HL-60 (cell line): ENCODE results near the gene SHROOM3.

Experiments used
- DNase-seq, 2 experiments: peaks; one replicate each; pipeline ENCODE4 v3.0.0-alpha.2; 2010 to 2020; ENCODE audit warnings: low read depth in 1 of 2, low spot score in 1 of 2
- H3K27ac ChIP-seq: fragments of 250-450 bp; sonication (Bioruptor Pico); replicated peaks from 2 replicates; pipeline ENCODE4 v1.5.1; 2020; ENCODE audit warnings: mild to moderate bottlenecking, moderate library complexity
- H3K27me3 ChIP-seq: fragments of 250-450 bp; sonication (Bioruptor Pico); 2 replicates; pipeline ENCODE4 v1.5.1; 2021; ENCODE audit warnings: mild to moderate bottlenecking, moderate library complexity; ENCODE audit not compliant: insufficient read depth, poor library complexity, severe bottlenecking
- H3K4me3 ChIP-seq: replicated peaks from 2 replicates; pipeline ENCODE4 v1.5.1; 2011; ENCODE audit warnings: mild to moderate bottlenecking, control low read depth, low read length; ENCODE audit not compliant: insufficient read depth
- CTCF ChIP-seq: IDR thresholded peaks from one replicate; pipeline ENCODE4 v1.5.1; 2011; ENCODE audit warnings: low read length, control low read depth, inconsistent platforms; ENCODE audit not compliant: insufficient read depth
- GABPA ChIP-seq: IDR thresholded peaks from 2 replicates; pipeline ENCODE4 v1.6.1; 2012; ENCODE audit warnings: low read depth
- POLR2AphosphoS5 ChIP-seq: IDR thresholded peaks from 2 replicates; pipeline ENCODE4 v1.6.1; 2012; ENCODE audit warnings: low read depth
- REST ChIP-seq: IDR thresholded peaks from 2 replicates; pipeline ENCODE4 v1.6.1; 2012; ENCODE audit warnings: low read depth; ENCODE audit not compliant: insufficient replicate concordance
- SPI1 ChIP-seq: IDR thresholded peaks from 2 replicates; pipeline ENCODE4 v1.6.1; 2012; ENCODE audit warnings: low read depth, mild to moderate bottlenecking, borderline replicate concordance

The SHROOM3 gene

GRCh38 chr4:76737771-76738085 is 302.7 kb downstream of the SHROOM3 start:
- no peak overlapping the region for H3K27ac ChIP-seq
- no peak for TF ChIP-seq GABPA
- no peak for TF ChIP-seq CTCF
- TF ChIP-seq SPI1, result no peak
- TF ChIP-seq POLR2AphosphoS5, result no peak
- no peak for TF ChIP-seq REST
- no peak for DNase-seq
- H3K27me3 ChIP-seq, result no peaks in the 10 kb centered on the region
- no peak overlapping the region for H3K4me3 ChIP-seq

- H3K27ac ChIP-seq, result no peak overlapping the region
- DNase-seq, result no peak
- TF ChIP-seq SPI1, result no peak
- no peak for TF ChIP-seq REST
- TF ChIP-seq POLR2AphosphoS5, result no peak
- TF ChIP-seq CTCF, result no peak
- TF ChIP-seq GABPA, result no peak
- no peaks in the 10 kb centered on the region for H3K27me3 ChIP-seq
- H3K4me3 ChIP-seq, result no peak overlapping the region
Observed at GRCh38 chr4:76738086-76738931, 303.3 kb downstream of the SHROOM3 start.

- Histone ChIP-seq H3K27ac (no peak overlapping the region), H3K27me3 (peaks cover 4% of the 10 kb centered on the region), H3K4me3 (no peak overlapping the region)
- no peak for DNase-seq
- TF ChIP-seq REST (no peak), CTCF (no peak), GABPA (no peak), POLR2AphosphoS5 (no peak), SPI1 (no peak)
Observed at GRCh38 chr4:76740192-76740591, 305.2 kb downstream of the SHROOM3 start.
